Lower lobe of right lung (tissue), 2 donors: Measurements from ENCODE around the gene FFAR2. TPM values are rescaled to one million over a fixed set of nuclear protein-coding genes. Genes with fewer than 3 reads are reported as not detected.

Source experiments
- ATAC-seq, 2 donors: fragments of 200-7000 bp; cut with Tn5 transposase; one replicate each; pipeline ENCODE4 v1.9.1; 2020 to 2022; ENCODE audit warnings: mild to moderate bottlenecking in 2 of 2, moderate library complexity in 2 of 2
- DNase-seq: peaks from one replicate; pipeline ENCODE4 v3.0.0-alpha.2; 2020
- H3K27ac ChIP-seq: fragments of 200-600 bp; one replicate; pipeline ENCODE4 v1.8.0; 2022
- H3K27me3 ChIP-seq: fragments of 200-600 bp; one replicate; pipeline ENCODE4 v1.8.0; 2022; ENCODE audit warnings: low read depth
- H3K36me3 ChIP-seq: fragments of 200-600 bp; one replicate; pipeline ENCODE4 v1.8.0; 2022; ENCODE audit warnings: mild to moderate bottlenecking
- H3K4me1 ChIP-seq: fragments of 200-600 bp; one replicate; pipeline ENCODE4 v1.8.0; 2022
- H3K4me3 ChIP-seq: fragments of 200-600 bp; one replicate; pipeline ENCODE4 v1.8.0; 2022; ENCODE audit warnings: mild to moderate bottlenecking
- H3K9me3 ChIP-seq: fragments of 200-600 bp; one replicate; pipeline ENCODE4 v1.8.0; 2022
- CTCF ChIP-seq: fragments of 200-600 bp; IDR thresholded peaks from one replicate; pipeline ENCODE4 v1.8.0; 2022; ENCODE audit warnings: antibody characterized with exemption, mild to moderate bottlenecking
- intact Hi-C: fragments of 100-400 bp; cut with DNase I; formaldehyde crosslinking; loops from one replicate; pipeline ENCODE4 v1.11.0; 2022
- total RNA-seq: library from RNA; stranded (reverse); fragmentation: NEBNext Ultra II Directional; extraction: Animal tissue kit (Norgen Biotek cat#: 25700); gene quantifications from one replicate; pipeline ENCODE4 v1.2.1, GENCODE V29; 2021
- donor health status: DM: no; HTN: yes; CAD: no; lungs with severe emphysema.

FFAR2 gene
- total RNA-seq, 1 donor from 2014 or later, result 4.7 TPM

DNA sequence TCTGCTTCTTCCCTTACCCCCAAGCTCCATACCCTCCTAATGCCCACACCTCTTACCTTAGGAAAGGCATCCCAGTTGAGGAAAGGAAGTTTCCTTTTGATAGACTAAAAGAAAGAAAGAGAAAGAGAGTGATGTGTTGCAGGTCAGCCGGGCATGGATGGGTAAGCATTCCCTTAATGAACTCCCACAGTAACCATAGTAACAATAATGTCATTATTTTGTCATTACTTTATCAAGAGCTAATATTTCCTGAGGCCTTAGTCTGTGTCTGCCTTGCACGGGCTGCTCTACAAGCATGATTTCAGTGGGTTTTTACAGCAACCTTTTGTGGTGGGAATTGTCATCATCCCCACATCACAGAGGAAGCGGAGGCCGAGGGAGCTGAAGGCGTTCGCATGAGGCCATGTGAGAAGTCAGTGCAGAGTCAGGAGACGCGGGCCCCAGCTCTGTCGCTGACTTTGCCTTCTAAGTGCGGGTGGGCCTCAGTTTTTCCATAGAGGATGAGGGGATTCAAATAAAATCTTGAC is 39.7 kb downstream of the FFAR2 start:
- Histone ChIP-seq H3K36me3 (no peaks in the 10 kb centered on the region), H3K27ac (no peak overlapping the region), H3K9me3 (no peaks in the 10 kb centered on the region), H3K4me3 (no peak overlapping the region), H3K4me1 (no peaks in the 10 kb centered on the region), H3K27me3 (peaks cover 5% of the 10 kb centered on the region)
- no peak for ATAC-seq
- TF ChIP-seq CTCF, result no peak
- intact Hi-C loops, result no loop called here
- no peak for DNase-seq

- H3K36me3 ChIP-seq, result no peaks in the 10 kb centered on the region
- ATAC-seq (no peak), DNase-seq (no peak)
- no peak overlapping the region for H3K27ac ChIP-seq
- H3K9me3 ChIP-seq, result no peaks in the 10 kb centered on the region
- no peak overlapping the region for H3K4me3 ChIP-seq
- no peaks in the 10 kb centered on the region for H3K4me1 ChIP-seq
- H3K27me3 ChIP-seq, result peaks cover 5% of the 10 kb centered on the region
- intact Hi-C loops, result no loop called here
- no peak for TF ChIP-seq CTCF
These were observed 40.6 kb downstream of the FFAR2 start for GRCh38 chr19:35488677-35489076.

GRCh38 chr19:35490364-35490763 is 42.3 kb downstream of the FFAR2 start, which contains the start of gene KRTDAP:
TSS of gene KRTDAP (minus strand) at chr19:35490464. CDS start at chr19:35490442, 22 bp downstream.
- Histone ChIP-seq H3K36me3 (no peaks in the 10 kb centered on the region), H3K4me1 (peaks cover 4% of the 10 kb centered on the region), H3K27me3 (peaks cover 10% of the 10 kb centered on the region), H3K27ac (no peak within 1 kb of the TSS), H3K4me3 (no peak within 1 kb of the TSS), H3K9me3 (no peaks in the 10 kb centered on the region)
- DNase-seq, result no peak
- intact Hi-C loops, result no loop called here
- ATAC-seq, result no peak
- TF ChIP-seq CTCF, result no peak

DNA sequence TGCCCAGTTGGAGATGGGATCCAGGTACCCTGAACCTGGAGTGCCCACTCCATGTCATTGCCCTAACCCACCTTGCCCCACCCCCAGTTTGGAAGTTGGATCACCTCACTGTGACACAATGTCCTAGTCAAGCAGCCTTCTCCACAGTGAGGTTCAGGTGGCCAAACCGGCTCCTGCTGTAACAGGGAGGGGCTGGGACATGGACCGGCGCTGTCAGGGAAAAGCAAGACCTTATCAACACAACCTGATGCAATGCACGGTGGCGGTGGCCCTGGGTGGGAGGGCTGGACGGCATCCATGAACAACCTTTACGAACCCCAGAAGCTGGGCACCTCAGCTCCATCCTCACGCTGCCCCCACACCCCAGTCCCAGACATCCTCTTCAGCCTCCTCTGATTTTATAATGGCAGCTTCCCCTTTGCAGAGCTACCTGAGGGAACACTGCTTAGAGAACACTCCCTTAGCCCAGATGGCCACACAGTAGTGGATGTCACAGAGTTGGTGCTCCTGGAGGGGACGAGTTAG is 43.8 kb downstream of the FFAR2 start:
- intact Hi-C loops, result no loop called here
- H3K4me1 ChIP-seq, result peaks cover 8% of the 10 kb centered on the region
- no peaks in the 10 kb centered on the region for H3K36me3 ChIP-seq
- TF ChIP-seq CTCF, result no peak
- DNase-seq (no peak), ATAC-seq (no peak)
- no peaks in the 10 kb centered on the region for H3K9me3 ChIP-seq
- H3K27me3 ChIP-seq, result peaks cover 10% of the 10 kb centered on the region
- no peak overlapping the region for H3K27ac ChIP-seq
- no peak overlapping the region for H3K4me3 ChIP-seq

DNA sequence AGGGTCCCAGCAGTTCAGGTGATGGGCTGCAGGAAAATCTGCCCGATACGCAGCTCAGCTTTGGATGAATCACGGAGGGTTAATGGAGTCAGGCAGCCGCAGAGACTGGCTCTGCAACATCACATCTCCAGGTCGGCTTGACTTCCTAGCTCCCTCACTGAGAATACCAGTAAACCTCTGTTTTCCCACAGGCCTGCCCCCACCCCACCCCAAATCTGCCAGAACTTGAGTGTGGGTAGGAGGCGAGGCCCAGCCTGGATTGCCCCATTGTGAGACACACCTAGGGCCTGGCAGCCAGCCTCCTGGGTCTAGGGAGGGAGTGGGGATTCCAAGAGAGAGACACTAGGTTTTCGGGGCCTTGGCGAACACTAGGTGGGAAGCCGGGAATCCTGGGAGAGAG is 45.9 kb downstream of the FFAR2 start:
- DNase-seq (no peak), ATAC-seq (no peak)
- H3K9me3 ChIP-seq, result no peaks in the 10 kb centered on the region
- H3K4me3 ChIP-seq, result no peak overlapping the region
- peaks cover 8% of the 10 kb centered on the region for H3K4me1 ChIP-seq
- no peaks in the 10 kb centered on the region for H3K36me3 ChIP-seq
- intact Hi-C loops, result no loop called here
- H3K27ac ChIP-seq, result no peak overlapping the region
- H3K27me3 ChIP-seq, result peaks cover 10% of the 10 kb centered on the region
- TF ChIP-seq CTCF, result no peak
